Activated naive CD8-positive, alpha-beta T cell treated with anti-CD3 and anti-CD28 coated beads for 36 hours (primary cell): ENCODE data around the gene PLCL1. TPM values are rescaled to one million over a fixed set of nuclear protein-coding genes. Genes with fewer than 3 reads are reported as not detected.

Experiments
- DNase-seq: peaks from one replicate; pipeline ENCODE4 v3.0.0; 2021
- H3K27ac Mint-ChIP-seq: one replicate; pipeline ENCODE4 v1.8.0; 2022; ENCODE audit warnings: mild to moderate bottlenecking, moderate library complexity, mixed read lengths
- H3K27me3 Mint-ChIP-seq: one replicate; pipeline ENCODE4 v1.8.0; 2022; ENCODE audit warnings: mild to moderate bottlenecking, mixed read lengths
- H3K36me3 Mint-ChIP-seq: one replicate; pipeline ENCODE4 v1.8.0; 2021; ENCODE audit warnings: mild to moderate bottlenecking, mixed read lengths
- H3K4me1 Mint-ChIP-seq: one replicate; pipeline ENCODE4 v1.8.0; 2021; ENCODE audit warnings: mixed read lengths
- H3K4me3 Mint-ChIP-seq: one replicate; pipeline ENCODE4 v1.8.0; 2022; ENCODE audit warnings: mild to moderate bottlenecking, moderate library complexity, mixed read lengths
- H3K9me3 Mint-ChIP-seq: one replicate; pipeline ENCODE4 v1.8.0; 2022; ENCODE audit warnings: mixed read lengths
- total RNA-seq, 2 experiments: library from RNA; stranded (reverse); gene quantifications; one replicate each; pipeline ENCODE4 v1.2.3, GENCODE V29; 2021

The PLCL1 gene
- total RNA-seq, 2 experiments from 2014 or later, result 0.22 to 0.23 TPM

GRCh38 chr2:197879812-197880408 lies 75.5 kb downstream of the PLCL1 start:
- Mint-ChIP-seq H3K4me1 (peaks cover 2% of the 10 kb centered on the region), H3K36me3 (no peaks in the 10 kb centered on the region), H3K27ac (no peak overlapping the region)

DNA sequence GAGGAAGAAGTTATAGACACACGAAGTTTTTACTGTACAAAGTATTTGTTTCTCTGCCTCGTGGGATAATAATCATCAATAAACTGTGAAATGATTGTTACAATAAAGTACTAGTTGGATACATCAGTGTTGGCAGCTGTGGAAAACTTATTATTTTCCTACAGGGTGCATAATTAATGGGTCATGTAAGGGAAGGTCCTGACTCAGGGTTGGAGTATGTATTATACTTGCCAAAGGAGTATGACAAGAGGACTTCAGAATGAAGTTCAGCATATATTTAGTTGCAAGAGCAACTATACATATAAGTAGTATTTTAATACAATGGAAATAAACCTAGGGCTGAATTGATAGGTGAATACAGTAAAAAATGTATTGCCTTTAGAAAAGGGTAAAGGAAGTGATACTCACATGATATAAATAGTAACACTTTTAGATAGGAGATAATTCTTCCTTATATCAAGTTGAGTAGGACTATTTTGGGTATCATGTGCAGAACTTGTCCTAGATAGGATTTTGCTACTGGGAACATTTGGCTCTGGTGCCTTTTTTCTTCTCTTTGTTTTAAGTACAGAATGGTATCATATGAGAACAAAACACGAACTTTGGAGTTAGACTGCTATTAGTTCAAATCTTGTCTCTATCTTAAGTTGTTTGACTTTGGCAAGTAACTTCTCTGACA lies 79.1 kb downstream of the PLCL1 start:
- Mint-ChIP-seq H3K4me1 (peaks cover 10% of the 10 kb centered on the region), H3K4me3 (no peak overlapping the region), H3K9me3 (no peaks in the 10 kb centered on the region), H3K27me3 (no peaks in the 10 kb centered on the region), H3K27ac (no peak overlapping the region), H3K36me3 (peaks cover 1% of the 10 kb centered on the region)
- DNase-seq, result no peak

More at GRCh38 chr2:197879812-197880408, 75.5 kb downstream of the PLCL1 start:
- no peak for DNase-seq
- H3K27me3 Mint-ChIP-seq, result no peaks in the 10 kb centered on the region
- no peaks in the 10 kb centered on the region for H3K9me3 Mint-ChIP-seq
- no peak overlapping the region for H3K4me3 Mint-ChIP-seq

DNA sequence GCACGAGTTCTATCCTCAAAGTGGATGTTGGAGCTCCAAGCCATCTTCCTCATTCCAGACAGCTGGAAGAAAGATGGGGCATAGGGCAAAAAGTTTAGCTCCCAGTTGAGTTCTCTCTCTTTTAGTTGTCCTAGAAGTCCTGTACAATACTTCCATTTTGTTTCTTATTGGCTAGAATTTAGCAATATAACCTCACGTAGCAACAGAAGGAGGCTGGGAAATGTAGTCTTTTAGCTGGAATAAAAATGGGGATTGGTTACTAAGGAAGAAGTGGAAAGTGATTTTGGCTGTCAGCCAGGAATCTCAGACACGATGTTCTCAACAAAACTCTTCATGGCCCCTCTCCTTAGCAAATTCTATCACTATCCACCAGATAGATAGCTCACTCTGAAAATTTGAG lies 79.9 kb downstream of the PLCL1 start:
- Mint-ChIP-seq H3K9me3 (no peaks in the 10 kb centered on the region), H3K27me3 (no peaks in the 10 kb centered on the region), H3K36me3 (peaks cover 1% of the 10 kb centered on the region), H3K4me1 (peaks cover 14% of the 10 kb centered on the region), H3K4me3 (no peak overlapping the region), H3K27ac (no peak overlapping the region)
- no peak for DNase-seq

- peaks cover 19% of the 10 kb centered on the region for H3K4me1 Mint-ChIP-seq
- H3K36me3 Mint-ChIP-seq, result peaks cover 1% of the 10 kb centered on the region
- H3K27ac Mint-ChIP-seq, result no peak overlapping the region
- DNase-seq, result no peak
- no peaks in the 10 kb centered on the region for H3K27me3 Mint-ChIP-seq
- no peak overlapping the region for H3K4me3 Mint-ChIP-seq
- H3K9me3 Mint-ChIP-seq, result no peaks in the 10 kb centered on the region
Observed at GRCh38 chr2:197885126-197885525, 80.7 kb downstream of the PLCL1 start.

- DNase-seq, result no peak
- Mint-ChIP-seq H3K27me3 (no peaks in the 10 kb centered on the region), H3K36me3 (peaks cover 1% of the 10 kb centered on the region), H3K27ac (no peak overlapping the region), H3K4me3 (no peak overlapping the region), H3K4me1 (peaks cover 19% of the 10 kb centered on the region), H3K9me3 (no peaks in the 10 kb centered on the region)
Observed at GRCh38 chr2:197885587-197885986, 81.2 kb downstream of the PLCL1 start.

- Mint-ChIP-seq H3K4me1 (peaks cover 30% of the 10 kb centered on the region), H3K9me3 (peaks cover 2% of the 10 kb centered on the region), H3K27ac (peak overlapping the region; percentile 39), H3K27me3 (no peaks in the 10 kb centered on the region), H3K36me3 (peaks cover 1% of the 10 kb centered on the region), H3K4me3 (no peak overlapping the region)
- no peak for DNase-seq
Observed at GRCh38 chr2:197888321-197888720, 83.9 kb downstream of the PLCL1 start.

- Mint-ChIP-seq H3K27me3 (no peaks in the 10 kb centered on the region), H3K27ac (peak overlapping the region; percentile 82), H3K9me3 (peaks cover 2% of the 10 kb centered on the region), H3K4me1 (peaks cover 30% of the 10 kb centered on the region), H3K36me3 (peaks cover 1% of the 10 kb centered on the region), H3K4me3 (peak overlapping the region; percentile 49)
- DNase-seq, result peak; percentile 15
Observed at GRCh38 chr2:197889041-197889440, 84.6 kb downstream of the PLCL1 start.

GRCh38 chr2:197890168-197890567 lies 85.8 kb downstream of the PLCL1 start:
- no peak for DNase-seq
- Mint-ChIP-seq H3K27ac (no peak overlapping the region), H3K4me3 (no peak overlapping the region), H3K27me3 (no peaks in the 10 kb centered on the region), H3K4me1 (peaks cover 30% of the 10 kb centered on the region), H3K36me3 (peaks cover 1% of the 10 kb centered on the region), H3K9me3 (peaks cover 2% of the 10 kb centered on the region)

GRCh38 chr2:197891897-197892442 lies 87.6 kb downstream of the PLCL1 start:
- peaks cover 2% of the 10 kb centered on the region for H3K9me3 Mint-ChIP-seq
- H3K4me3 Mint-ChIP-seq, result no peak overlapping the region
- peaks cover 28% of the 10 kb centered on the region for H3K4me1 Mint-ChIP-seq
- H3K36me3 Mint-ChIP-seq, result peaks cover 1% of the 10 kb centered on the region
- no peak for DNase-seq
- H3K27me3 Mint-ChIP-seq, result no peaks in the 10 kb centered on the region
- no peak overlapping the region for H3K27ac Mint-ChIP-seq

- Mint-ChIP-seq H3K27me3 (no peaks in the 10 kb centered on the region), H3K27ac (no peak overlapping the region), H3K9me3 (peaks cover 2% of the 10 kb centered on the region), H3K4me1 (peaks cover 20% of the 10 kb centered on the region), H3K36me3 (no peaks in the 10 kb centered on the region), H3K4me3 (no peak overlapping the region)
- no peak for DNase-seq
Observed at GRCh38 chr2:197893403-197894177, 89.2 kb downstream of the PLCL1 start.

GRCh38 chr2:197894751-197895274 lies 90.4 kb downstream of the PLCL1 start:
- no peak overlapping the region for H3K4me3 Mint-ChIP-seq
- H3K27ac Mint-ChIP-seq, result no peak overlapping the region
- peaks cover 3% of the 10 kb centered on the region for H3K9me3 Mint-ChIP-seq
- no peak for DNase-seq
- peaks cover 13% of the 10 kb centered on the region for H3K4me1 Mint-ChIP-seq
- H3K27me3 Mint-ChIP-seq, result no peaks in the 10 kb centered on the region
- H3K36me3 Mint-ChIP-seq, result peaks cover 1% of the 10 kb centered on the region

DNA sequence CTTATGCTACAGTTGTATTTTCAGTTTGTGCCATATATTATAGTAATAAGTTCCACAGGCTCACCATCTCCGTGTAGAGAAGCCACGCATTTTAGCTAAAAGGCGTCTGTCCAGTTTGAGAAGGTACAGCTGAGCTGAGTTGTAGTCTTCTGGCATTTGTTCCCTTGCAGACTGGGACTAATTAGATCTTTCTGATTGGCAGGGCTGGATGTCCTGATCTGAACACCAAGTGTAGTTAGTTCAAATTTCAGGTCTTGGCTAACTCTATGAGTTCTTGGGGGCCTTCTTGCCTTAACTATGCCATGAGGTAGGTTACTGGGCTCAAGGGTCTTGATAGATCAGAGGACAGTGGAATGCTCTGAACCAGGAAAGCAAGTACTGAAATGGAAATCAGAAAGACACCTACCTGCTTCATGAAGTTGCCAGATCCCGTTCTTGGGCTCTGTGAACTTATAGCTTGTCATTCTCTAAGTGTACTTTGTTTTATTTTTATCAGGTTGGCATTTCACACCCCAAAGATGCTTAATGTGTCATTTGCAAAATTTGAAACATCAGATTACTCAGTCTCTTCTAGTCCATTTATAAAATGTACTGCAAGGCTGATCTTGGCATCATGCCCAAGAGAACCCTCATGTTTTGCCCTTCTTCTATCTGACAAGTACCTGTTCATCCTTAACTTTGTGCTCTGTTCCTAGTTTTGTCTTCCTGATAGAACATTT lies 93.7 kb downstream of the PLCL1 start:
- Mint-ChIP-seq H3K27ac (no peak overlapping the region), H3K36me3 (peaks cover 3% of the 10 kb centered on the region), H3K4me1 (no peaks in the 10 kb centered on the region), H3K27me3 (peaks cover 11% of the 10 kb centered on the region), H3K9me3 (peaks cover 2% of the 10 kb centered on the region), H3K4me3 (no peak overlapping the region)
- no peak for DNase-seq

- H3K9me3 Mint-ChIP-seq, result peaks cover 8% of the 10 kb centered on the region
- peaks cover 5% of the 10 kb centered on the region for H3K4me1 Mint-ChIP-seq
- no peak overlapping the region for H3K4me3 Mint-ChIP-seq
- H3K27me3 Mint-ChIP-seq, result peaks cover 42% of the 10 kb centered on the region
- peaks cover 5% of the 10 kb centered on the region for H3K36me3 Mint-ChIP-seq
- DNase-seq, result peak; percentile 32
- H3K27ac Mint-ChIP-seq, result no peak overlapping the region
Observed at GRCh38 chr2:197904446-197904845, 100.1 kb downstream of the PLCL1 start.

- no peak overlapping the region for H3K27ac Mint-ChIP-seq
- H3K4me1 Mint-ChIP-seq, result peaks cover 5% of the 10 kb centered on the region
- no peak for DNase-seq
- no peak overlapping the region for H3K4me3 Mint-ChIP-seq
- H3K36me3 Mint-ChIP-seq, result peaks cover 2% of the 10 kb centered on the region
- peaks cover 39% of the 10 kb centered on the region for H3K27me3 Mint-ChIP-seq
- peaks cover 6% of the 10 kb centered on the region for H3K9me3 Mint-ChIP-seq
Observed at GRCh38 chr2:197908156-197908555, 103.8 kb downstream of the PLCL1 start.
